ENCODE results near the gene RIBC2.

RIBC2 gene

GRCh38 chr22:45399712-45400445 is 13.6 kb upstream of the RIBC2 start:
- H3K4me1 ChIP-seq (ENCODE audit: insufficient read depth, low read length, severe bottlenecking), result no peaks in the 10 kb centered on the region
- no peak overlapping the region for H3K4me3 ChIP-seq (ENCODE audit: low read depth, low read length, poor library complexity, severe bottlenecking)
- no peaks in the 10 kb centered on the region for H3K36me3 ChIP-seq (ENCODE audit: insufficient read depth, low read length)
- no peak overlapping the region for H3K27ac ChIP-seq (ENCODE audit: low read depth, low read length, poor library complexity, severe bottlenecking)
- no peaks in the 10 kb centered on the region for H3K27me3 ChIP-seq (ENCODE audit: insufficient read depth, low read length)
- no peak overlapping the region for H2AFZ ChIP-seq (ENCODE audit: low read length)
- H3K9ac ChIP-seq (ENCODE audit: low read length), result no peak overlapping the region
- 0 out of 2 replicates have a peak, but pooled peaks cover 8% of the 10 kb centered on the region for H3K9me3 ChIP-seq (ENCODE audit: low read length)
- no peaks in the 10 kb centered on the region for H4K20me1 ChIP-seq (ENCODE audit: insufficient read depth, low read length)
- no peaks in the 10 kb centered on the region for H3F3A ChIP-seq (ENCODE audit: insufficient read depth, low read length)
- H3K79me2 ChIP-seq (ENCODE audit: insufficient read depth, low read length), result no peaks in the 10 kb centered on the region
- TF ChIP-seq EZH2 (IDR thresholded peaks at IDR 0.05; ENCODE audit: borderline replicate concordance, low read length) (no peak), CTCF (IDR thresholded peaks at IDR 0.05; ENCODE audit: low read length) (no peak)
- H3K4me2 ChIP-seq (ENCODE audit: low read length), result no peak overlapping the region
- H3K9me2 ChIP-seq (ENCODE audit: low read depth, low read length), result no peaks in the 10 kb centered on the region

DNA sequence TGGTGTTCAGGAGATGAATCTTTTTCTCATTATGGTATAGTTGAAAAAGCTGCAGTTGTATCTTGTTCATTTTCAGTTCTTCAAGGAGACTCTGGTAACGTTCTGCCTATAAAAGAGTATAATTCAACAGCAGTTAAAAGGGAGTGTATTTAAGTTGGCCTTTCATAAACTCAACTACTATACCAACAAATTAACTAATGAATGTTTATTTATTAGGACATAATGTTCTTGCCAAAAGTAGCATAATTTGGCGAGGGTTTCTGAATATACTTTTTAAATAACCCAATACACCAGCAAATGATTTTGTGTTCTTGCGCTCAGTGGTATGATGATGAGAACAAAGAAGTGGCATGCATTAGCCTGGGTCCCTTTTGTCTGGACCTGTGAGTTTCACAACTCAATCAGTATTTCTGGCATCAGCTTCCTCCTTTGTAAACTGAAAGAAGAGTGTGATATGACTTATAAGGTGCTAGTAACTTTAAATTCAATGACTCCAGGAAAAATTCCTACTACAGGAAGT is 11.0 kb upstream of the RIBC2 start:
- Histone ChIP-seq H3K9me3 (ENCODE audit: low read length) (0 out of 2 replicates have a peak, but pooled peaks cover 6% of the 10 kb centered on the region), H3K4me1 (ENCODE audit: insufficient read depth, low read length, severe bottlenecking) (no peaks in the 10 kb centered on the region), H3K36me3 (ENCODE audit: insufficient read depth, low read length) (no peaks in the 10 kb centered on the region), H3K79me2 (ENCODE audit: insufficient read depth, low read length) (no peaks in the 10 kb centered on the region), H3F3A (ENCODE audit: insufficient read depth, low read length) (no peaks in the 10 kb centered on the region), H3K9me2 (ENCODE audit: low read depth, low read length) (no peaks in the 10 kb centered on the region), H3K4me3 (ENCODE audit: low read depth, low read length, poor library complexity, severe bottlenecking) (no peak overlapping the region), H3K27ac (ENCODE audit: low read depth, low read length, poor library complexity, severe bottlenecking) (no peak overlapping the region), H3K9ac (ENCODE audit: low read length) (no peak overlapping the region), H3K27me3 (ENCODE audit: insufficient read depth, low read length) (no peaks in the 10 kb centered on the region), H2AFZ (ENCODE audit: low read length) (no peak overlapping the region), H3K4me2 (ENCODE audit: low read length) (no peak overlapping the region), H4K20me1 (ENCODE audit: insufficient read depth, low read length) (no peaks in the 10 kb centered on the region)
- TF ChIP-seq EZH2 (IDR thresholded peaks at IDR 0.05; ENCODE audit: borderline replicate concordance, low read length), result no peak
- TF ChIP-seq CTCF (IDR thresholded peaks at IDR 0.05; ENCODE audit: low read length), result no peak

GRCh38 chr22:45407793-45408192 is 5.7 kb upstream of the RIBC2 start:
- no peak overlapping the region for H3K4me2 ChIP-seq (ENCODE audit: low read length)
- H3K9me3 ChIP-seq (ENCODE audit: low read length), result no peaks in the 10 kb centered on the region
- H3K9me2 ChIP-seq (ENCODE audit: low read depth, low read length), result no peaks in the 10 kb centered on the region
- no peaks in the 10 kb centered on the region for H3F3A ChIP-seq (ENCODE audit: insufficient read depth, low read length)
- no peak overlapping the region for H3K27ac ChIP-seq (ENCODE audit: low read depth, low read length, poor library complexity, severe bottlenecking)
- H3K9ac ChIP-seq (ENCODE audit: low read length), result no peak overlapping the region
- H3K27me3 ChIP-seq (ENCODE audit: insufficient read depth, low read length), result no peaks in the 10 kb centered on the region
- no peaks in the 10 kb centered on the region; the same call in 1 of the 2 replicates for H3K36me3 ChIP-seq (ENCODE audit: insufficient read depth, low read length)
- no peaks in the 10 kb centered on the region for H3K79me2 ChIP-seq (ENCODE audit: insufficient read depth, low read length)
- H4K20me1 ChIP-seq (ENCODE audit: insufficient read depth, low read length), result no peaks in the 10 kb centered on the region
- H2AFZ ChIP-seq (ENCODE audit: low read length), result no peak overlapping the region
- H3K4me1 ChIP-seq (ENCODE audit: insufficient read depth, low read length, severe bottlenecking), result peaks cover 3% of the 10 kb centered on the region
- TF ChIP-seq CTCF (IDR thresholded peaks at IDR 0.05; ENCODE audit: low read length) (no peak), EZH2 (IDR thresholded peaks at IDR 0.05; ENCODE audit: borderline replicate concordance, low read length) (no peak)
- H3K4me3 ChIP-seq (ENCODE audit: low read depth, low read length, poor library complexity, severe bottlenecking), result no peak overlapping the region

Data from OCI-LY1 (cell line).